Fibroblast of skin of left quadriceps (primary cell): ENCODE measurements around the gene FBH1.
"Not testable (repeated sequence)": the region's sequence is repeated elsewhere in the genome, so short reads cannot be mapped to it uniquely, and the experiment has no call there.

ENCODE experiments used
- DNase-seq, 2 experiments: peaks; one replicate each; pipeline ENCODE4 v3.0.0-alpha.2; 2013; ENCODE audit warnings: low read depth in 2 of 2

Gene FBH1

DNA sequence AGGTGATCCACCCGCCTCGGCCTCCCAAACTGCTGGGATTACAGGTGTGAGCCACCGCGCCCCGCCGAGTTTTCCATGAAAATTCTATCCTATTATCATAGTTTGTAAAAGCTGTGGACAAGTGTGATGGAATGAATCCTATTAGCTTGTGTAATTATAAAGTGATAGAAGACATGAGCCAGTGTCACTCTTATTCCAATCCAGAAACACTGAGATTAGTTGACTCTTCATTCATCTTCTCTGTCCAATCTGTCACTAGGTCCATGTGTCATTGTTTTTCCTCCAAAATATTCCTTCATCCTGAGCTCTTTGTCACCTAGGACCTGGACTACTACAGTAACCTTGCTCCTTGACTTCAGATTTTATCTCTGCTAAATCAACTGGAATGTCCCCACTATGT is 13.5 kb downstream of the FBH1 start:
- DNase-seq = no peak

DNA sequence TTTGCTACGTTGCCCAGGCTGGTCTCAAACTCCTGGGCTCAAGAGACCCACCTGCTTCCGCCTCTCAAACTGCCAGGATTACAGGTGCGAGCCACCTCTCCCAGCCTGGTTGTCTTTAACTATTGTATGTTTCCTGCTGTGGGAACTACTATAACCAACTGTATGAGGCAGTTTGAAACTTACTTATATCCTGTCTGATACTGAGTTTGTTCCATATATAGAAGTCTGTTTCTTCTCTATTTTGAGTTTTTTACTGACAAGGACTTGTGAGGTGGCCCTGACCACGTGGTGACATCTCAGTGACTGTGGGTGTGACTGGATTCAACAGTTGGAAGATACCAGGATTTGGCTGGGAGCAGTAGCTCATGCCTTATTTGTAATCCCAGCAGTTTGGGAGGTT is 14.2 kb downstream of the FBH1 start:
- no peak for DNase-seq

DNA sequence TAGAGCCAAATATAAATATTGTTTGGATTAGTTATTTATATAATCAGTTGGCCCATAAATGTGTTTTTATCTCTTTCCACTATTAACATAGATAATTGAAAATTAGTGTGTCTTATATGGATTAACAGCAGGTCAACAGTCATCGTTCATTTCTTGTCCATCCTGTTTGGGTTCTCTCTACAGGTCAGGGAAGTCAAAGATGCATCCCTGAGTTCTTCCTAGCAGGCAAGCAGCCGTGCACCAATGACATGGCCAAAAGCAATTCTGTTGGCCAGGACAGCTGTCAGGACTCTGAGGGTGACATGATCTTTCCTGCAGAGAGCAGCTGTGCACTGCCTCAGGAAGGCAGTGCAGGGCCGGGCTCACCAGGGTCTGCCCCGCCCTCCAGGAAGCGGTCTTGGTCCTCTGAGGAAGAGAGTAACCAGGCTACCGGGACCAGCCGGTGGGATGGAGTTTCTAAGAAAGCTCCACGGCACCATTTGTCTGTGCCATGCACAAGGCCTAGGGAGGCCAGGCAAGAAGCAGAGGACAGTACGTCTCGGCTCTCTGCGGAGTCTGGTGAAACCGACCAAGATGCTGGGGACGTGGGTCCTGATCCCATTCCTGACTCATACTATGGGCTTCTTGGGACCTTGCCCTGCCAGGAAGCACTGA is 15.9 kb downstream of the FBH1 start:
- DNase-seq = no peak

DNA sequence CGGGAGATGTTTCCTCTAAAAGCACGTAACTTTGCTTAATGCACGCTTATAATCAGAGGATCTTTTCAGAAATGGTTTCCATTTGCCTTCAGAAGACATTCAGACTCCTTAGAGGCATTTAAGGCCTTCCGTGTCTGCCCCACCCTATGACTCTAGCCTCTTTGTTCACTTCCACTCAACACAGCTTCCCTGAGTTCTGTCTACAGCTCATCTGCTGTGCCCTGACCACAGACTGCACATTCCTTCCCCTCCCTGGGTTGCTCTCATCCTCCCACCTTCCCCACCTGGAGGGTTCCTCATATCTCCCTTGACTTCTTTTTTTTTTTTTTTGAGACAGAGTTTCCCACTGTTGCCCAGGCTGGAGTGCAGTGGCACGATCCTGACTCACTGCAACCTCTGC is 16.6 kb downstream of the FBH1 start:
- no peak for DNase-seq

DNA sequence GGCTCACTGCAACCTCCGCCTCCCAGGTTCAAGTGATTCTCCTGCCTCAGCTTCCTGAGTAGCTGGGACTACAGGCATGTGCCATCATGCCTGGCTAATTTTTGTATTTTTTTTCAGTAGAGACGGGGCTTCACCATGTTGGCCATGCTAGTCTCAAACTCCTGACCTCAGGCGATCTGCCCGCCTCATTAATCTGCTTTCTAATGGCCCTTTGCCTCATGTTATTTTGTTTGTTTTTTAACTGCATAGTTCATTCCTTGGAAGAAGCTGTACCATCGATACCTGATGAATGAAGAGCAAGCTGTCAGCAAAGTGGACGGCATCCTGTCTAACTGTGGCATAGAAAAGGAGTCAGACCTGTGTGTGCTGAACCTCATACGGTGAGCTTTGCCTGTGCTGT is 18.6 kb downstream of the FBH1 start:
- DNase-seq = not testable (repeated sequence)

DNA sequence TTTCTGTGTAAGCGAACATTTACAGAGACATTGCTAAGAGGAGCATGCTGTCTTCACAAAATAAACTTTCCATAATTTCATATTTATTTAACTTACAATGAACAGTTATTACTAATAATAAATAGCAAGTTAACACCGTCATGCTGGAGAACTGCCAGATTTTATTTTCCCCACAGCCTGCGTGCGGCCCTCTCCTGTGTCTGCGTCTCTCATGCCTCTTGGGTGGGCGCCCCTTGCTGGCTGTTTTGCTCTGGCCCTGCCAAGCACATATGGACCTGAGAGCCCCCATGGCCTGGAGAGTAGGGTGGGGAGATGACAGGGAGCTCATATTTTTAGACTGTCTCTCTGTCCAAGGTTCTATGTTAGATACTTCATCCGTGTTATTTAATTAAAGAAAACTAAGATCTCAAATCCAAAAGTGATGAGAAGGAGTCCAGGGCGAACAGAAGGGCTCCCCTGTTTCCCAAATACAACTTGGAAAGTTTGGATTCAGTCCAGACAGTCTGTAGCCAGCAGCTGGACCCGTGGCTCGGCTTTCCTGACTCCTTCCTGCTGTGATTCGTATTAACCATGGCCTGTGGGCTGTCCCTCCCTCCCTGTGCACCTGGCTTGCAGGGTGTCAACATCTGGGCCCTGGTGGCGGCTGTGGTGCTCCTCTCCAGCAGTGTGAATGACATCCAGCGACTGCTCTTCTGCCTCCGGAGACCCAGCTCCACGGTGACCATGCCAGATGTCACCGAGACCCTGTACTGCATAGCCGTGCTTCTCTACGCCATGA is 20.5 kb downstream of the FBH1 start:
- DNase-seq = no peak

DNA sequence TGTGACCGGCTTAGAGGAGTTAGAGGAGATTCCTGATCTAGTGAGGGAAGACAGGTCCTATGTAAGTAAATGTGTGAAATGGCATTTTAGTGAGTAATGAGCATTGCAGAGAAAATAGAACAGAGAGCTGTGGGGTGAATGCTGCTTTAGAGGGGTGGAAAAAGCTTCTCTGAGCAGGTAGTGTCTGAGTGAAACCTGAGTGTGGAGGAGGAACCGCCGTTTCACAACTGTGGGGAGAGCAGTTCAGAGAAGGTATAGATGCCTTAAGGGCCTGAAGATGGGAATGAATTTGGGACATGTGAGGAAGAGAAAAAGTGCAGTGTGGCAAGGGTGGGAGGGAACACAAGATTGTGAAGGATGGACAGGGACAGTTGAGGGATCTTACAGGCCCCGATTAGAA is 21.6 kb downstream of the FBH1 start:
- DNase-seq = no peak

DNA sequence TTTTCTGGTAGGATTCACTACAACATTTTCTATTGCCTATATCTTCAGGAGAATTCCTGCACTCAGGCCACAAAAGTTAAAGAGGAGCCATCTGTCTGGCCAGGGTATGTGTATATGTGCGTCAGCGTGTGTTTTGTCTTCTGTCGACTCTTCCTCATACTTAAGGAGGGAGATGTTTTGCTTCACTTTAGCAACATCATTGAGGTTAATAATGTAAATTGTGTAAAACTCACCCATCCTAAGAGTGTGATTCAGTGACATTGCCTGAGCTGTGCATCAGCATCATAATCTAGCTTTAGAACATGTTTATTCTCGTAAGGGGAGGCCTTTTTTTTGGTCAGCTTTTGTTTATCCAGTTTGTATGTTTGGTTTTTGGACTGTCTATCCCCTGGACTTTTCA is 23.7 kb downstream of the FBH1 start:
- no peak for DNase-seq

DNA sequence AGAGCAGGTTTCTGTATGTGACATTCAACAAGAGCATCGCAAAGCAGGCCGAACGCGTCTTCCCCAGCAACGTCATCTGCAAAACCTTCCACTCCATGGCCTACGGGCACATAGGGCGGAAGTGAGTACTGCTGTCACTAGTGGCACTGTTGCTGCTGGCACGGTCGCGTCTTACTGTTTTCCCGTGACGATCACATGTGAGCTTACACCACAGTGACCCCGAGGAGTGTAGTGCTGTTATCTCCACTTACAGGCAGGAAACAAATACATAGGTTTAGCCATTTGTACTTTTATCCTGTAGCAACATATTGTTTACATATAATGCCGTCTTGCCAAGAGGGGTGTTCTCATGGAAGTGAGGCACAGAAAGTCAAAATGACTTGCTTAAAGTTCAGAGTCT is 25.4 kb downstream of the FBH1 start:
- no peak for DNase-seq

DNA sequence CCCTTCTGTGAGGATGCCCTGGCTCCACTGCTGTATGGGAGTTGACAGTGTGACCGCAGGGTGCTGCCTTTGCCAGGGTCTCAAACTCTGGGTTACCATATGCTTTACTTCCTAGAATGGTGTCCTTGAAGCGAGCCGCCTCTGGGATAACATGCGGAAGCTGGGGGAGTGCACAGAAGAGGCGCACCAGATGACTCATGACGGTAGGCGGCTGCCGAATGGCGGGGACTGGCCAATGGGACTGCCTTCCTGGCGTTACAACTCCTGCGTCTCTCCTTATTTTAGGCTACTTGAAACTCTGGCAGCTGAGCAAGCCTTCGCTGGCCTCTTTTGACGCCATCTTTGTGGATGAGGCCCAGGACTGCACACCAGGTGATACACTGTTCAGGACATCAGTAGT is 27.3 kb downstream of the FBH1 start:
- DNase-seq = no peak

DNA sequence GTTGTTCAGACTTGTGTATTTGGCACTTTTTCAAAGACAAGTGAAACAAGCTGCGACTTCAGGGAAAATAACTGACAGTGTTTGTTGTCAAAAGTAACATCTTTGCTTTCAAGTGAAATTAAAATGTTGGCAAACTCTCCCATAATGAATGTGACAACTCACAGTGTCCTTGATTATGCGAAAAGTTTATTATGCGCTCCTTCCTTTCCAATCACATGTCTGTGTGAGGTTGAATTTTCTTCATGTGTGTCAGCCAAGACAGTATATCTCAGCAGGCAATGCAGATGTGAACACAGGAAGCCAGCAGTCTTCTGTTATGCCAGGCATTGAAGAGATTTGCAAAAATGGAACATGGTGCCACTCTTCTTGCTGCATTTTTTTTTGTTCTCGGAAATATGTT is 28.7 kb downstream of the FBH1 start:
- no peak for DNase-seq

DNA sequence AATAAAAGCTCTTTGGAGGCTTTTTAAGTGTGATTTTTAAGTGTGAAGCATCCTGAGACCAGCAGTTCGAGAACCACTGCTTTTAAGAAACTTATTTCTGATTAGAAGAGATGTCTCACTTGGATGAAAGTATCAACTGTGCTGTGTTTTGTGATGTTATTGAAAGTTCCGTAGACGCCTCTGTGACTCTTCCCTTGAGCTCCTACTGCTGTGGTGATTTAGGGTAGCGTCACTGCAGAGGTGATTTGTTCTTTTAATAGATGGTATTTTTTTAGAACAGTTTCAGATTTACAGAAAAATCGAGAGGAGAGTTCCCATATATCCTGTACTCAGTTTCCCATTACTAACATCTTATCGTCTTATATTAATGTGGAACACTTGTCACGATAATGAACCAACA is 29.5 kb downstream of the FBH1 start:
- no peak for DNase-seq

DNA sequence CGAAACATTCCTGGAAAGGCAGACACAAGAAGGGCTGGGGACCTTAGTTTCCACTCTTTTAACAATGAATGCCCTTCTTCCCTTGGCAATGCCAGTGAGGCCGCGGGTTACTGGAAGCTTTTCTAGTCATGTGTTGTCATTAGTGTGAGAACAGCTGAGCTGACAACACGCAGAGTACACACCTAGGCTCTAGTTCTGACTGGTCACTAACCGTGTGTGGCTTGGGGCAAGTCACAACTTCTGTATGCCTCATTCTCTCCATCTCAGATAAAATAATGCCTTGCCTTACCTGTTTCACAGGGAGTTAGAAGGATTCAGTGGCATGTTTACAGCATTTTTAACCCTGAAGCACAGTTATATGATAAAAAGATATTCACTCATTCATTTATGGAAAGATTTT is 31.7 kb downstream of the FBH1 start:
- DNase-seq = no peak

DNA sequence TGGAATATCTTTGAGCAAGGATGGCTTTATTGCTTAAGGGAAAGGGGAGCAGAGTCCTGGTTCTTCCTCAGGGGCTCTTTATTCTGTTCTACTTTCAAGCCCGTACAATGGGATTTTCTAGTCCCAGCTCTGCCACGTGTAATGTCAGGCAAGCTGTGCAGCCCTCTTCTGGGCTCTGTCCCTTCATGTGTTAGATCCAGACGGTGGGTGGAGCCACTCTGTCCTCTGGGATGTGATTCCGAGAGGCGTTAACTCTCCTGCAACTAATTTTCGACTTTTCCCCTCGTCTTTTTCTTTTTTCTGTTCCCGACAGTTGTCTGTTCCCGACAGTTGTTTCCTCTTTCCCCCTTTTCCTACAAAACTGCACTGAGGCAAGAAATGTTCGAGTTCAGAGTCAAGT is 34.8 kb downstream of the FBH1 start:
- DNase-seq = no peak

DNA sequence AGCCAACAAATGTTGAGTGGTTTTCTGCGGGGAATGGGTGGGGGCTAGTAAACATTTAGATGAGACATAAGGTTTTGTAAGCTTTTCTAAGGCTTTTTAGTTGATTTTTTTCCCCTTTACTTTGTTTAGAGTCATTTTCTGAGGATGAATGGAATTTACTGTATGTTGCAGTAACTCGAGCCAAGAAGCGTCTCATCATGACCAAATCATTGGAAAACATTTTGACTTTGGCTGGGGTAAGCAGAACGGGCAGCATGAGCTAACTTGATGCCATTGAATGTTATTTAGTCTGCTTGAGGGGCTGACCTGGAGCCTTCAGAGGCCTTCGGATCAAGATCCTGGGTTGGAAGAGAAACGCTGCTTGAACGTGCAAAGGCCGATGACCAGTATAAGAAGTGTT is 37.3 kb downstream of the FBH1 start:
- DNase-seq = no peak

DNA sequence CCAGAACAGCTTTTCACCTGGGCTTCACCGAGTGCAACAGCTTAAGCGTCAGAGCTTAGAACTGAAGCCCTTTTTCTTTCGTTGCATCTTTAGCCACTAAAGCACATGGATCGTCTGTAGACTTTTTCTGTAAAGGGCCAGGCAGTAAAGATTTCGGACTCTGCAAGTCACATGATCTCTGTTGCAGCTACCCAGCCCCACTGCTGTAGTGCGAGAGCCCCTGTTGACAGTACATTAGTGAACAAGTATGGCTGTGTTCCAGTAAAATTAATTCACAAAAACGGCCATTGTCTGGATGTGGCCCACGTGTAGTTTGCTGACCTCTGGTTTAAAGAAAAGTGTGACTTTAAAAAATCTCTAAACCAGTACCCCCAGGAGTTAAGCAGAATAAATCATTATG is 39.4 kb downstream of the FBH1 start:
- DNase-seq = no peak

DNA sequence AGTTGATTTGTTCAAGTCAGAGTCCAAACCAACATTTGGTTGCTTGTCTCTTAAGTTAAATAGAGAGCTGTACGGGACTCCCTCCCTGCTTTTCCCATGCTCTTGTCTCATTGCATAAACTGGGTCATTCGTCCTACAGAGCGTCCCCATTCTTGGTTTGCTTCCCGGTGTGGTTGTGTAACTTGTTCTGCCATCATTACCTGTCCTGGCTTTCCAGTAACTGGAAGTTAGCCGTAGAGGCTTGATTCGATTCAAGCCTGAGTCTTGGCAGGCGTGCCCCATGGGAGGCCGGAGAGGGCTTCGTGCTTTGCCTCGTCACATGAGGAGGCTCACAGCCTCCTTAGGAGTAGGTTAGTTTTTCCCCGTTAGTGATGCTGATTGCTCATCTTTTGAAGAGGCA is 40.2 kb downstream of the FBH1 start:
- DNase-seq = no peak

DNA sequence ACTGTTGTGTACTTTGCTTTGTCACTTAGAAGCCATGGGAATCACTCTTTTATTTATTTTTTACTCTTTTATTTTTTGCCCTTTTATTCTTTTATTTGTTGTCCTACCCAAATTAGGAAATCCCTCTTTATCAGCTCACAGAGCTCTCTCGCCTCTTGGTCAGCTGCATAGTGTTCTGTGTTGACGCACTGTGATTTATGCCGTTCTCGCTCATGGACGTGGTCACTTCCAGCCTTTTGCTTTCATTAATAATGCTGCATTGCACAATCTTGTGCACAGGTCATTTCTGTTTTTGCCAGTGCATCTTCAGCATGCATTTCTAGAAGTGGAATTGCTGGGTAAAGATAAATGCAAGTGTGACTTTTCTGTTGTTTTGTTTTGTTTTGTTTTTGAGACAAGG is 42.3 kb downstream of the FBH1 start:
- DNase-seq = no peak

DNA sequence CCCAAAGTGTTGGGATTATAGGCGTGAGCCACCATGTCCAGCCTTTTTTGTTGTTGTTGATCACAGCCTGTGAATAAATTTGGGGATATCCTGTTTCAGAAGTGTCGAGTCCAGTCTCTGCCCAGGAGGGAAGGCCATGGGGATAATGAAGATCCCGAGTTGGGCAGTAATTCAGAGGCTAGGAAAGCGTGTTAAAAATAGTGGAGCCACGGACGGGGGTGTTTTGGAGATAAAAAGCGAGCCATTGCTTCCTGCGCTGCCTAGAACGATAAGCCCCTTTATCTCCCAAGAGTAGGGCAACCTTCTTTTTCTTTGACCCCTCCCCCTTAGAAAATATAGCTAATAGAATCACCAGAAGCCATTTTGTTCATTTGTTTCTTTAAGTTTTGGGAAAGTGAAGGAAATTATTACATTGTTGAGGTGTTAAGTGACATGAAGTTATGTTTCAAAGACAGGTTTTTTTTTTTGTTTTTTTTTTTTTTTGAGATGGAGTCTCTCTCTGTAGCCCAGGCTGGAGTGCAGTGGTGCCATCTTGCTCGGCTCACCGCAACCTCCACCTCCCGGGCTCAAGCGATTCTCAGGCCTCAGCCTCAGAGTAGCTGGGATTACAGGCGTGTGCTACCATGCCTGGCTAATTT is 44.0 kb downstream of the FBH1 start:
- DNase-seq = no peak

DNA sequence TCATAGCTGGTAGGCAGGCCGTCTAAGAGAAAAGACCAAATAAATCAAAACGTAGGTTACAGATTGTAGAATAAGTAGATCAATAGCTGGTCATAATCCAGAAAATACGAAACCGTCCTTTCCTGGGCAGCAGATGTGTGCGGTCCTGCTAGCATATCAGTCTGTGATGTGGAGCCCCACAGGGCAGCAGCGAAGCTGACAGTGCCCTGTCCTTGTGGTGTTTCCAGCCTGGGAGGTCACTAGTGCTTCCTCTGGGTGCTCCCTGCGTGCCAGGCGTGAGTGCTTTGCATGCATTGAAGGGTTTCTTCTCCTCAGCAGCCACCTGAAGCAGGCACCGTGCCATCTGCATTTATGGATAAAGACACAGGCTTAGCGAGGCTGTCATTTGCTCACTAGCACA is 45.6 kb downstream of the FBH1 start:
- no peak for DNase-seq

DNA sequence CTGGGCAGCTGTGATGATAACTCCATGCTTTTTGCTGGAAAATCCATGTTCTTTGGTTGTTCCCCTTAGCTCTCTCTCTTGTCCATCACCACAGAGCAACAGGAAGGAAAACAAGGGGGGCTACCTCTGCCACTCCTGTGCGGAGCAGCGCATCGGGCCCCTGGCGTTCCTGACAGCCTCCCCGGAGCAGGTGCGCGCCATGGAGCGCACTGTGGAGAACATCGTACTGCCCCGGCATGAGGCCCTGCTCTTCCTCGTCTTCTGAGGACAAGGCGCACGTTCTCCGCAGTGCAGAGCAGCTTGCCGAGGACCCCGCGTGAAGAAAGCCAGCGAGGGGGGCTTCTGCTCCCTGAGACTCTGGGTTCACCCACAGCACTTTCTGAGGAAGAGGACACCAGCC is 47.0 kb downstream of the FBH1 start:
- DNase-seq = no peak

DNA sequence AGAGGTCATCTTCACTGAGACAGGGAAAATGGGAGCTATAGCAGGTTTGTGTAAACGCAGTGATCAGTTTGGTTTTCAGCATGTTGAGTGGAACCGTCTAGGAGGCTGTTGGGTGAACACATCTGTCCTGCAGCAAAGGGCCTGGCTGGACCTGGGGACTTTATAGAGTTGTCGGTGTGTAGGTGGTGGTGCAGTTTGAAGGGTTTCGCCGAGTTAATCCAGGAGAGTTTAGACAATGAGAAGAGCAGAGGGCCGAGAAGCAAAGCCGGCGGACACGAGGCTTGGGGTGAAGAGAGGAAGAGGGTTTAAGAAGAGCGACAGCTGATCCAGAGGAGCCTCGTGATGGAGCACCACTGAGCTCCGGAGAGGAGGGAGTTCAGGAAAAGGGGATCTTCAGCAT is 48.2 kb downstream of the FBH1 start:
- DNase-seq = no peak

DNA sequence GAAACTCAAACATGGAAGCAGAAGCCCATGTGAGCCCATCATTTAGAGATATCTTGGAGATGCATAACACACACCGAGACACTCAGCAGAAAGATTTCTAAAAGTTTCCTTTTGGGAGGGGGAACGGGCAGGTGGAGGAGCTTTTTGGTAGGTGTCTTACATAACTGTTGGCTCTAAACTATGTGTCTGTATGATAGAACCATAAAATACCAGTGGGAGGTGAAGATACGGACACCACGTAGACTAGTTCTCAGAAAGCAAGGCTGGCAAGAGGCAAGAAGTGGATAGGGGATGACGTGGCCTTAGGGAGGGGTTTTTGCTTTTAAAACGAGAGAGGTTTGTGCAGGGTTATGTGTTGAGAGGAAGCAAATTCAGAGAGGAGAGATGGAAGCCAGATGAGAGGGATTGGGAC is 50.8 kb downstream of the FBH1 start:
- DNase-seq = no peak
